ENCODE measurements around the gene CORO1C.

GRCh38 chr12:108638997-108639822, 92.1 kb downstream of the CORO1C start:
- no peak for TF ChIP-seq GATA3 (IDR thresholded peaks at IDR 0.05; ENCODE audit: low read depth, low read length)
- TF ChIP-seq GATA2 (IDR thresholded peaks at IDR 0.05; ENCODE audit: low read depth, low read length) = no peak

Measured in SH-SY5Y (cell line).